ENCODE data around the gene ARSB. TPM values are rescaled to one million over a fixed set of nuclear protein-coding genes. Genes with fewer than 3 reads are reported as not detected.

Gene ARSB
- total and polyA plus RNA-seq, 10 of the 15 experiments (the other 5 are each of a cell fraction or from before 2014, with no cell fraction given) = 1.2 to 8.2 (median 6.1) TPM

DNA sequence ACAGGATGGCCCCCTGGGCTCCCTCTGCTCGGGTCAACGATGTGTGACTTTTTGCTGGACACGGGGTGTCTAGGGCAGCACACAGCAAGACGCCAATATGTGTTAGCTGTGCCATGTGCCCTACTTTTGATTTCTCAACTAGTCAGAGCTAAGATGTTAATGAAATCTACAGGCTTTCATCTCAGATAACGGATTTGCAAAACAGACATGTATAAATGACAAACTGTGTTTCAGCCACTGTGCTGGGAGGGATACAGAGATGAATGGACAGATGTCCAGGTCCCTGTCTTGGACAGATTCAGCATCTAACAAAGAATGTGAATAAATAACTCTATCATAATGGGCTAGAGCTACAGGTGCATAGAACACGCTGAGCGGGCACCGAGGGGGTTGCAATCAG, 176.3 kb downstream of the ARSB start:
- POLR2A ChIA-PET = no interaction called here
- Histone ChIP-seq H3K4me2 (ENCODE audit: control insufficient read depth, insufficient read depth) (no peak overlapping the region), H3K9me3 (replicated peaks; ENCODE audit: control insufficient read depth, insufficient read depth, low read length) (no peaks in the 10 kb centered on the region), H4K20me1 (ENCODE audit: control insufficient read depth, insufficient read depth) (no peaks in the 10 kb centered on the region), H2AFZ (ENCODE audit: control insufficient read depth, low read depth, low read length) (no peak overlapping the region), H3K36me3 (ENCODE audit: control insufficient read depth in 2 of 2, insufficient read depth in 2 of 2, low read length in 1 of 2) (no peaks in the 10 kb centered on the region), H3K9ac (ENCODE audit: control insufficient read depth, insufficient read depth, low read length) (no peak overlapping the region), H3K27me3 (replicated peaks in 1 of 2; ENCODE audit: control insufficient read depth in 2 of 2, insufficient read depth in 2 of 2, low read length in 1 of 2) (no peaks in the 10 kb centered on the region), H3K79me2 (ENCODE audit: control insufficient read depth, insufficient read depth, low read length) (no peaks in the 10 kb centered on the region), H3K4me3 (no peak overlapping the region), H3K27ac (ENCODE audit: control insufficient read depth, insufficient read depth) (no peak overlapping the region), H3K4me1 (ENCODE audit: control insufficient read depth, insufficient read depth, low read length) (no peaks in the 10 kb centered on the region)
- FAIRE-seq (no peak), DNase-seq (ENCODE audit: low read depth, low spot score) (no peak), ATAC-seq (no peak)
- 81% methylated on average over 8 of the region's 8 CpGs for WGBS (ENCODE audit: insufficient coverage, insufficient replicate concordance, low lambda C conversion rate, missing lambda C conversion rate)
- CTCF ChIA-PET = interaction anchor here (1.5 kb wide), 1 partner anchor 13 kb away, joined by 5 read pairs; no protein-coding TSS in a partner anchor
- no TSS peak for BruUV-seq (replicated peaks)
- in situ Hi-C loops (cut with MboI) (no loop called here), intact Hi-C loops (cut with micrococcal nuclease; ENCODE audit: unreplicated experiment) (no loop called here)
- TF ChIP-seq BCL11A (IDR thresholded peaks at IDR 0.05; ENCODE audit: low read depth, low read length) = no peak
- no peak for TF ChIP-seq RFX5 (IDR thresholded peaks at IDR 0.05; ENCODE audit: low read depth, low read length)
- TF ChIP-seq FOS (IDR thresholded peaks at IDR 0.05; ENCODE audit: borderline replicate concordance, extremely low read depth, insufficient read length) = no peak
- no peak for TF ChIP-seq MEF2B (IDR thresholded peaks at IDR 0.05; ENCODE audit: partially characterized antibody, poor library complexity, severe bottlenecking)
- no peak for TF ChIP-seq GABPA (IDR thresholded peaks at IDR 0.05; ENCODE audit: low read depth)
- no peak for TF ChIP-seq HDGF (IDR thresholded peaks at IDR 0.05)
- TF ChIP-seq, protein P1, sequence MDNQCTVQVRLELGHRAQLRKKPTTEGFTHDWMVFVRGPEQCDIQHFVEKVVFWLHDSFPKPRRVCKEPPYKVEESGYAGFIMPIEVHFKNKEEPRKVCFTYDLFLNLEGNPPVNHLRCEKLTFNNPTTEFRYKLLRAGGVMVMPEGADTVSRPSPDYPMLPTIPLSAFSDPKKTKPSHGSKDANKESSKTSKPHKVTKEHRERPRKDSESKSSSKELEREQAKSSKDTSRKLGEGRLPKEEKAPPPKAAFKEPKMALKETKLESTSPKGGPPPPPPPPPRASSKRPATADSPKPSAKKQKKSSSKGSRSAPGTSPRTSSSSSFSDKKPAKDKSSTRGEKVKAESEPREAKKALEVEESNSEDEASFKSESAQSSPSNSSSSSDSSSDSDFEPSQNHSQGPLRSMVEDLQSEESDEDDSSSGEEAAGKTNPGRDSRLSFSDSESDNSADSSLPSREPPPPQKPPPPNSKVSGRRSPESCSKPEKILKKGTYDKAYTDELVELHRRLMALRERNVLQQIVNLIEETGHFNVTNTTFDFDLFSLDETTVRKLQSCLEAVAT (IDR thresholded peaks at IDR 0.05) = no peak
- TF ChIP-seq TARDBP (IDR thresholded peaks at IDR 0.05; ENCODE audit: borderline replicate concordance) = no peak
- TF ChIP-seq, protein P2, sequence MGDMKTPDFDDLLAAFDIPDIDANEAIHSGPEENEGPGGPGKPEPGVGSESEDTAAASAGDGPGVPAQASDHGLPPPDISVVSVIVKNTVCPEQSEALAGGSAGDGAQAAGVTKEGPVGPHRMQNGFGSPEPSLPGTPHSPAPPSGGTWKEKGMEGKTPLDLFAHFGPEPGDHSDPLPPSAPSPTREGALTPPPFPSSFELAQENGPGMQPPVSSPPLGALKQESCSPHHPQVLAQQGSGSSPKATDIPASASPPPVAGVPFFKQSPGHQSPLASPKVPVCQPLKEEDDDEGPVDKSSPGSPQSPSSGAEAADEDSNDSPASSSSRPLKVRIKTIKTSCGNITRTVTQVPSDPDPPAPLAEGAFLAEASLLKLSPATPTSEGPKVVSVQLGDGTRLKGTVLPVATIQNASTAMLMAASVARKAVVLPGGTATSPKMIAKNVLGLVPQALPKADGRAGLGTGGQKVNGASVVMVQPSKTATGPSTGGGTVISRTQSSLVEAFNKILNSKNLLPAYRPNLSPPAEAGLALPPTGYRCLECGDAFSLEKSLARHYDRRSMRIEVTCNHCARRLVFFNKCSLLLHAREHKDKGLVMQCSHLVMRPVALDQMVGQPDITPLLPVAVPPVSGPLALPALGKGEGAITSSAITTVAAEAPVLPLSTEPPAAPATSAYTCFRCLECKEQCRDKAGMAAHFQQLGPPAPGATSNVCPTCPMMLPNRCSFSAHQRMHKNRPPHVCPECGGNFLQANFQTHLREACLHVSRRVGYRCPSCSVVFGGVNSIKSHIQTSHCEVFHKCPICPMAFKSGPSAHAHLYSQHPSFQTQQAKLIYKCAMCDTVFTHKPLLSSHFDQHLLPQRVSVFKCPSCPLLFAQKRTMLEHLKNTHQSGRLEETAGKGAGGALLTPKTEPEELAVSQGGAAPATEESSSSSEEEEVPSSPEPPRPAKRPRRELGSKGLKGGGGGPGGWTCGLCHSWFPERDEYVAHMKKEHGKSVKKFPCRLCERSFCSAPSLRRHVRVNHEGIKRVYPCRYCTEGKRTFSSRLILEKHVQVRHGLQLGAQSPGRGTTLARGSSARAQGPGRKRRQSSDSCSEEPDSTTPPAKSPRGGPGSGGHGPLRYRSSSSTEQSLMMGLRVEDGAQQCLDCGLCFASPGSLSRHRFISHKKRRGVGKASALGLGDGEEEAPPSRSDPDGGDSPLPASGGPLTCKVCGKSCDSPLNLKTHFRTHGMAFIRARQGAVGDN (IDR thresholded peaks at IDR 0.05) = no peak
- TF ChIP-seq CHD1 (IDR thresholded peaks at IDR 0.05; ENCODE audit: low read depth, low read length) = no peak
- TF ChIP-seq, protein P3, sequence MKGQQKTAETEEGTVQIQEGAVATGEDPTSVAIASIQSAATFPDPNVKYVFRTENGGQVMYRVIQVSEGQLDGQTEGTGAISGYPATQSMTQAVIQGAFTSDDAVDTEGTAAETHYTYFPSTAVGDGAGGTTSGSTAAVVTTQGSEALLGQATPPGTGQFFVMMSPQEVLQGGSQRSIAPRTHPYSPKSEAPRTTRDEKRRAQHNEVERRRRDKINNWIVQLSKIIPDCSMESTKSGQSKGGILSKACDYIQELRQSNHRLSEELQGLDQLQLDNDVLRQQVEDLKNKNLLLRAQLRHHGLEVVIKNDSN (IDR thresholded peaks at IDR 0.05; ENCODE audit: borderline replicate concordance, extremely low read length, insufficient read depth, low read depth, low read length) = no peak
- TF ChIP-seq CBX3 (IDR thresholded peaks at IDR 0.05; ENCODE audit: borderline replicate concordance, low read depth) = no peak
- SMC1A ChIA-PET (ENCODE audit: uncharacterized antibody, unreplicated experiment) = interaction anchor here (0.6 to 1.4 kb wide), 3 partner anchors 17 to 39 kb away, joined by 3 to 4 read pairs (median 3); no protein-coding TSS in a partner anchor
- RAD21 ChIA-PET (ENCODE audit: unreplicated experiment) = no interaction called here

Data from GM12878 (cell line).